Type B pancreatic cell (in vitro differentiated cells): ENCODE data around the gene BRSK1. TPM values are rescaled to one million over a fixed set of nuclear protein-coding genes. Genes with fewer than 3 reads are reported as not detected.

ENCODE experiments used
- DNase-seq: peaks from one replicate; pipeline ENCODE4 v3.0.0; 2021; ENCODE audit warnings: mixed read lengths; ENCODE audit not compliant: unreplicated experiment; ENCODE audit errors: extremely low spot score
- H3K27ac Mint-ChIP-seq: 2 replicates; pipeline ENCODE4 v1.8.0; 2021; ENCODE audit warnings: mild to moderate bottlenecking, mixed read lengths
- H3K27me3 Mint-ChIP-seq: 2 replicates; pipeline ENCODE4 v1.8.0; 2021; ENCODE audit warnings: mixed read lengths
- H3K36me3 Mint-ChIP-seq: 2 replicates; pipeline ENCODE4 v1.8.0; 2021; ENCODE audit warnings: mixed read lengths
- H3K4me1 Mint-ChIP-seq: one replicate; pipeline ENCODE4 v1.8.0; 2021; ENCODE audit warnings: mixed read lengths; ENCODE audit not compliant: unreplicated experiment
- H3K4me3 Mint-ChIP-seq: 2 replicates; pipeline ENCODE4 v1.8.0; 2021; ENCODE audit warnings: mild to moderate bottlenecking, mixed read lengths
- H3K9me3 Mint-ChIP-seq: 2 replicates; pipeline ENCODE4 v1.8.0; 2021; ENCODE audit warnings: mixed read lengths
- total RNA-seq: library from RNA; stranded (reverse); gene quantifications from 2 replicates; pipeline ENCODE4 v1.2.1, GENCODE V29; 2021; ENCODE audit warnings: low replicate concordance
- TF ChIP-seq, protein P1 (sequence below): fragments of 200-600 bp; sonication (generic); conservative IDR thresholded peaks from 2 replicates; pipeline ENCODE4 v1.5.0; 2021; ENCODE audit warnings: antibody characterized with exemption, mild to moderate bottlenecking

The BRSK1 gene
- total RNA-seq, 1 donor from 2014 or later: 32.3 TPM

DNA sequence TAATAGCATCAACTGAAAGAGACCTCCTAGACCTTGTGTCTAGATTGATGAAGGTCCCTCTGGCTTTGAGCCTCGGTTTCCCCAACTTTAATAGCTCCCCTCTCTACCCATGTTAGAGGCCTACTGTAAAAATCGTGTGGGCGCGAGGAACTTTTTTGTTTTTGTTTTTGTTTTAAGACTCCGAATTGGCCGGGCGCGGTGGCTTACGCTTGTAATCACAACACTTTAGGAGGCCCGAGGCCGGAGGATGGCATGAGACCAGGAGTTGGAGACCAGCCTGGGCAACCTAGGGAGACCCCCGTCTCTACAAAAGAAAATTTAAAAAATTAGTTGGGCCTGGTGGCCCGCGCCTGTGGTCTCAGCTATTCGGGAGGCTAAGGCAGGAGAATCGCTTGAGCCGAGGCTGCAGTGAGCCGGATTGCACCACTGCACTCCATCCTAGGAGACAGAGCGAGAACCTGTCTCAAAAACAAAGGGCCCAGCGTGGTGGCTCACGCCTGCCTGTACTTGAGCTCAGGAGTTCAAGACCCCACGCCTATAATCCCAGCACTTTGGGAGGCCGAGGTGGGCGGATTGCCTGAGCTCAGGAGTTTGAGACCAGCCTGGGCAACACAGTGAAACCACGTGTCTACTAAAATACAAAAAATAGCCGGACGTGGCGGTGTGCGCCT is 24.1 kb upstream of the BRSK1 start:
- no peak for DNase-seq
- Mint-ChIP-seq H3K36me3 (peaks cover 10% of the 10 kb centered on the region), H3K4me1 (peaks cover 26% of the 10 kb centered on the region), H3K4me3 (peak overlapping the region; percentile 94), H3K27ac (peak overlapping the region; percentile 96), H3K9me3 (no peaks in the 10 kb centered on the region), H3K27me3 (no peaks in the 10 kb centered on the region)
- TF ChIP-seq, protein P1, sequence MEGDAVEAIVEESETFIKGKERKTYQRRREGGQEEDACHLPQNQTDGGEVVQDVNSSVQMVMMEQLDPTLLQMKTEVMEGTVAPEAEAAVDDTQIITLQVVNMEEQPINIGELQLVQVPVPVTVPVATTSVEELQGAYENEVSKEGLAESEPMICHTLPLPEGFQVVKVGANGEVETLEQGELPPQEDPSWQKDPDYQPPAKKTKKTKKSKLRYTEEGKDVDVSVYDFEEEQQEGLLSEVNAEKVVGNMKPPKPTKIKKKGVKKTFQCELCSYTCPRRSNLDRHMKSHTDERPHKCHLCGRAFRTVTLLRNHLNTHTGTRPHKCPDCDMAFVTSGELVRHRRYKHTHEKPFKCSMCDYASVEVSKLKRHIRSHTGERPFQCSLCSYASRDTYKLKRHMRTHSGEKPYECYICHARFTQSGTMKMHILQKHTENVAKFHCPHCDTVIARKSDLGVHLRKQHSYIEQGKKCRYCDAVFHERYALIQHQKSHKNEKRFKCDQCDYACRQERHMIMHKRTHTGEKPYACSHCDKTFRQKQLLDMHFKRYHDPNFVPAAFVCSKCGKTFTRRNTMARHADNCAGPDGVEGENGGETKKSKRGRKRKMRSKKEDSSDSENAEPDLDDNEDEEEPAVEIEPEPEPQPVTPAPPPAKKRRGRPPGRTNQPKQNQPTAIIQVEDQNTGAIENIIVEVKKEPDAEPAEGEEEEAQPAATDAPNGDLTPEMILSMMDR: no peak

DNA sequence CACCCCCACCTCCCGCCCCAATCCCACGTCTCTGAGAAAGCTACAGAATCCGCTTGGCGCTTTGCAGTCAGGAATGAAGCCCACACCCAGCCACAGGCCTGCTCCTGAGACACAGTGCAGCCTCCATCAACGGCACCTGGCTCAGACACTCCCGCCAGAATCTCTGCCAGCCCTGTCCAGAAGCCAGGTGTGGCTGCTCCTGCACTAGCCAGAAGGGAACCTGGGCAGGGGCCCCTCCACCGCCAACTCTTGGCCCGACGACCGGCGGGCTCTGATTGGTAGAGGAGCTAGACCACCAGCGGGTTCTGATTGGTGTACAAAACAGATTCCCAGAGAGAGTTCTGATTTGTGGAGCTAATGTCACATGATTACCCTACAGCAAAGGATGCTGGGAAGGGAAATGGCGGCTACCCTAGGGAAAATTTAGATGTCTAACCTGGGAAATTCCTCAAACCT is 22.1 kb upstream of the BRSK1 start:
- peaks cover 15% of the 10 kb centered on the region for H3K4me1 Mint-ChIP-seq
- H3K9me3 Mint-ChIP-seq: peaks cover 6% of the 10 kb centered on the region
- no peak overlapping the region for H3K4me3 Mint-ChIP-seq

DNA sequence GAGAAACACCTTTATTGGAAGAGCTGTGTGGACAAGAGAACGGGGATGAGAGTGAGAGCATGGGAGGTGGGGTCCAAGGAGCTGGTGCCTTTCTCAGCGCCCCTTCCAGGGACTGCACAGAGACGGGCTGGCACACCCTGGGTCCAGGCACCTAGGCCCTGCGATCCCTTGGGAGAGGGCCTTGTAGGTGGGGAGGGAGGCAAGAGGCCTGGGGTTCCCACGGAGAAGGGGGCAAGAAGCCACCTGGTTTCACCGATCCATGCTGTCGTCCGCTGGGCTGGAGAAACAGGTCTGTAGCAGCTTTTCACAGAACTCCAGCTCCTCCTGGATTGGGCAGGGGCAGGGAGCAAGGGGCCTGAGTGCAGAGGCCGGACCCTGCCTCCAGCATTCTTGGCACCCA is 21.4 kb upstream of the BRSK1 start:
- TF ChIP-seq, protein P1: no peak
- no peak for DNase-seq
- H3K27me3 Mint-ChIP-seq: no peaks in the 10 kb centered on the region
- no peak overlapping the region for H3K4me3 Mint-ChIP-seq
- H3K9me3 Mint-ChIP-seq: peaks cover 8% of the 10 kb centered on the region
- H3K27ac Mint-ChIP-seq: no peak overlapping the region
- H3K4me1 Mint-ChIP-seq: peaks cover 8% of the 10 kb centered on the region
- peaks cover 18% of the 10 kb centered on the region for H3K36me3 Mint-ChIP-seq

More for the DNA sequence above, 22.1 kb upstream of the BRSK1 start:
- H3K36me3 Mint-ChIP-seq: peaks cover 16% of the 10 kb centered on the region
- TF ChIP-seq, protein P1: no peak
- no peak for DNase-seq
- no peaks in the 10 kb centered on the region for H3K27me3 Mint-ChIP-seq
- H3K27ac Mint-ChIP-seq: no peak overlapping the region

DNA sequence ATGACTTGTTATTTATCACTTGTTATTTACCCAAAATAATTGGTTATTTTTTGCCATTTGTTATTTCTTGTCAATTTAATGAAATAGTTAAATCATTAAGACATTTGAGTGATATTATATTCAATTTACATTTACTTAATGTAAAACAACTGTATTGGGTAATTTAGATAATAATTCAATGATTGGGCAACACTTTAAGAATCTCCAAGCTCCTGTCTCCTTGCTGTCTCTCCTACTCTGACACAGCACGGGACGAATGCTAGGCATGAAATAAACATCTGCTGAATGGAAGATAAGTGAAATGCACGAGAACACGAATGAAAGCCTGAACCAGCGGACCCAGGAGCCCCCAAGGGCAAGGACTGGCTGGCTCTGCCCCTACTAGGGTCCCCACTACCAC is 19.3 kb upstream of the BRSK1 start:
- no peak overlapping the region for H3K27ac Mint-ChIP-seq
- no peak overlapping the region for H3K4me3 Mint-ChIP-seq
- H3K9me3 Mint-ChIP-seq: peaks cover 8% of the 10 kb centered on the region
- peaks cover 2% of the 10 kb centered on the region for H3K4me1 Mint-ChIP-seq
- no peaks in the 10 kb centered on the region for H3K27me3 Mint-ChIP-seq
- no peak for DNase-seq
- H3K36me3 Mint-ChIP-seq: peaks cover 22% of the 10 kb centered on the region
- TF ChIP-seq, protein P1: no peak

DNA sequence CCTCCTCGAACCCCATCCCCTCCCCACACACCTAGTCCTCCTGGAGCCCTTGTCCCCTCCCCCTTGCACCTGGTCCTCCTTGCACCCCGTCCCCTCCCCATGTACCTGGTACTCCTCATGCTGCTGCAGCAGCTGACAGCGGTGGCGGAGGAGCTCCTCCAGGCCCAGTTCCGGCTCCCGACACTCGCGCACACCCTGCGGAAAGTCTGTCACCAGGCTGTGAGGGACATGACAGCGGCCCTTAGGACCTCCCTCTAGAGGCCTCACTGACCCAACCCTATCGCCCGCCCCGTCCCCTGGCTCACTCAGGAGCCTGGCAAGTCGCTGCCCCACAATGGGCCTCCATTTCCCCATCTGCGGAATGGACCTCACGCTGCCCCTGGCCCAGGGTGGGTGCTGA is 18.6 kb upstream of the BRSK1 start:
- DNase-seq: no peak
- Mint-ChIP-seq H3K36me3 (peaks cover 22% of the 10 kb centered on the region), H3K4me3 (no peak overlapping the region), H3K4me1 (no peaks in the 10 kb centered on the region), H3K27me3 (no peaks in the 10 kb centered on the region), H3K27ac (no peak overlapping the region), H3K9me3 (peaks cover 8% of the 10 kb centered on the region)
- TF ChIP-seq, protein P1: no peak
